Mesodermal cell (in vitro differentiated cells): ENCODE data around the gene LRRC75B.

Experiments
- H3K27ac ChIP-seq: 2 replicates; pipeline ENCODE4 v1.7.0; 2013; ENCODE audit warnings: mild to moderate bottlenecking, low read depth, low read length, moderate library complexity; ENCODE audit not compliant: severe bottlenecking
- H3K36me3 ChIP-seq: 2 replicates; pipeline ENCODE4 v1.7.1; 2013; ENCODE audit warnings: mild to moderate bottlenecking, low read length, moderate library complexity; ENCODE audit not compliant: control insufficient read depth, insufficient read depth
- H3K4me1 ChIP-seq: one replicate; pipeline ENCODE4 v1.7.1; 2013; ENCODE audit warnings: mild to moderate bottlenecking, low read length; ENCODE audit not compliant: insufficient read depth, control insufficient read depth, poor library complexity, severe bottlenecking
- H3K4me3 ChIP-seq: 2 replicates; pipeline ENCODE4 v1.7.0; 2013; ENCODE audit warnings: low read length, control low read depth, mild to moderate bottlenecking; ENCODE audit not compliant: insufficient read depth, poor library complexity, severe bottlenecking; ENCODE audit errors: extremely low read depth
- H3K9me3 ChIP-seq: 2 replicates; pipeline ENCODE4 v1.7.1; 2013; ENCODE audit warnings: mild to moderate bottlenecking, low read length, moderate library complexity; ENCODE audit not compliant: control insufficient read depth
- whole genome bisulfite sequencing, 2 experiments: methylation state at CpG; one replicate each; pipeline ENCODE4 v1.1.5; 2013; ENCODE audit warnings: missing lambda C conversion rate in 2 of 2; ENCODE audit not compliant: insufficient coverage in 2 of 2; 5-methylcytosine and 5-hydroxymethylcytosine counted together

LRRC75B gene

DNA sequence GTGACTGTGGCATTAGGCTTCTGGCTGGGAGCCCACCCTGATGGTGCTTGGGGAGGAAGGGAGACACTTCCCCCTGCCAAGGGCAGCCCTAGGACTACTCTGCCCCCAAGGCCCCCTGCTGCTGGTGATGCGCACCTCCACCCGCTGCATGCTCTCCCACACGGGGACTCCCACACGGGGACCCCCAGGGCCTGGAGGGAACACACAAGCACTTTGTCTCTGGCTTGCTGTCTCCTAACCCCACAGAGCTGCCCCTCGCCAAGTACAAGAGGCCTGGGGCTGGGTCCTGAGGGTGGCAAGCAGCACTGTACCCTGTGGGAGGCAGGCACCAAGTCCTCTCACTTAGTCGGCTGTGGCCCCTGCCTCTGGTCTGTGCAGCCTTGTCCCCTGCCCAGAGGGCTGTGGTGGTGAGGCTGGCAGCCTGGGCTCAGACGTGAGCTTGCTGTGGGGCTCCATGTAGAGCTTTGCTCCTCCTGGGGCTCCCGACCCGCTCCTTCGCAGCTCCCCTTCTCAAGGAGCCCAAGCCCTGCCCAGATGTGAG lies 7.9 kb downstream of the LRRC75B start:
- Histone ChIP-seq H3K9me3 (no peaks in the 10 kb centered on the region), H3K36me3 (peaks cover 34% of the 10 kb centered on the region), H3K27ac (no peak overlapping the region), H3K4me3 (no peak overlapping the region), H3K4me1 (no peaks in the 10 kb centered on the region)
- 88 to 89% methylated on average over 5 to 10 of the region's 10 CpGs for WGBS, 2 experiments

- Histone ChIP-seq H3K9me3 (no peaks in the 10 kb centered on the region), H3K27ac (no peak overlapping the region), H3K4me1 (no peaks in the 10 kb centered on the region), H3K4me3 (no peak overlapping the region), H3K36me3 (peaks cover 33% of the 10 kb centered on the region)
- WGBS, 2 experiments = 89 to 96% methylated on average over 1 to 4 of the region's 5 CpGs
Measured at GRCh38 chr22:24584166-24584790, 8.6 kb downstream of the LRRC75B start.

- H3K27ac ChIP-seq = no peak overlapping the region
- H3K9me3 ChIP-seq = no peaks in the 10 kb centered on the region
- 85 to 87% methylated on average over 16 of the region's 19 CpGs for WGBS, 2 experiments
- H3K36me3 ChIP-seq = peaks cover 25% of the 10 kb centered on the region
- H3K4me1 ChIP-seq = peaks cover 4% of the 10 kb centered on the region
- no peak overlapping the region for H3K4me3 ChIP-seq
Measured at GRCh38 chr22:24583221-24584165, 9.4 kb downstream of the LRRC75B start.

DNA sequence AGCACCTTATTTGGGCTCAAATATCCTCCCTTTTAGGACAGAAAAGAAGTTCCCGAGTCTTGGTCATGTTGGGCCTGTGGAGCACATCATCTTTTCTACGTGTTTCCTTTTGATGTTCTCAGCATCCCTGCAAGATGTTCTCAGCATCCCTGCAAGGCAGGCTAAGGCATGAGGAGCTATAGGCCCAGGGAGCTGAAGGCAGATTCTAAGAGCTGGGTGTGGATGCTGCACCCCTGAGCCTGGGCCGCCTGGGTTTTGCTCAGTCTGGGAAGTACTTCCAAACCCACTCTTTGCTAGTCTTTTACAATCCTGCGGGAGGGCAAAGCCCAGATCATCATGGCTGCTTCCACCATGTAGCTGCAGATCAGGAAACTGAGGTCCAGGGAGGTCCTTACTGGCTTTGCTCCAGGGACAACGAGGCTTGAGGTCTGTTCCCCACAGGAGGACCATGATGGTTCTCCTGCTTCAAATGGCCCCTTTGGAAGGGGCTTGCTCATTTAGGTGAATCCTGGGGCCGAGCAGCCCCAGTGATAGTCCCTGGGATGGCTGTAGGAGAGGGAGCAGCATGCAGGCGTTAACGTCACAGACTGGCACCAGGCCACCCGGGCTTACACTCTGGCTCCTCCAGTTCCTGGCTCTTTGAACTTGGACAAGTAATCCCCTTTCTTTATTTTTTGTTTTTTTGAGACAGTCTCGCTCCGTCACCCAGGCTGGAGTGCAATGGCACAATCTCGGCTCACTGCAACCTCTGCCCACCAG lies 10.6 kb downstream of the LRRC75B start:
- peaks cover 20% of the 10 kb centered on the region for H3K36me3 ChIP-seq
- H3K9me3 ChIP-seq = no peaks in the 10 kb centered on the region
- 95 to 99% methylated on average over 11 to 12 of the region's 12 CpGs for WGBS, 2 experiments
- peaks cover 7% of the 10 kb centered on the region for H3K4me1 ChIP-seq
- no peak overlapping the region for H3K4me3 ChIP-seq
- H3K27ac ChIP-seq = no peak overlapping the region

DNA sequence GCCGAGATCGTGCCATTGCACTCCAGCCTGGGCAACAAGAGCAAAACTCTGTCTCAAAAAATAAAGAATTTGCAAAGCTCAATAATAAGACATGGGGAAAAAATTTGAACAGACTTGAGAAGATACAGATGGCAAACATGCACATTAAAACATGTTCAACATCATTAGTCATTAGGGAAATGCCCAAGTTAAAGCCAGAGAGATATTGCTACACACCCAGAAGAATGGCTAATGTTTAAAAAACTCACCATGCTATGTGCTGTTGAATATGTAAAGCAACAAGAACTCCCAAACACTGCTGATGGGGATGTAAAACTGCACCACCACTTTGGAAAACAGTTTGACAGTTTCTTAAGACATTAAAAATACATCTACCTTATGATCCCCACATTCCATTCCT lies 12.6 kb downstream of the LRRC75B start:
- H3K9me3 ChIP-seq = no peaks in the 10 kb centered on the region
- peaks cover 7% of the 10 kb centered on the region for H3K4me1 ChIP-seq
- 90 to 100% methylated on average over 2 of the region's 2 CpGs for WGBS, 2 experiments
- H3K4me3 ChIP-seq = no peak overlapping the region
- H3K27ac ChIP-seq = no peak overlapping the region
- H3K36me3 ChIP-seq = peaks cover 20% of the 10 kb centered on the region

- no peaks in the 10 kb centered on the region for H3K9me3 ChIP-seq
- no peak overlapping the region for H3K4me3 ChIP-seq
- WGBS, 2 experiments = no CpG with 5 or more reads among the region's 1 CpG
- H3K36me3 ChIP-seq = peaks cover 30% of the 10 kb centered on the region
- H3K4me1 ChIP-seq = peaks cover 7% of the 10 kb centered on the region
- no peak overlapping the region for H3K27ac ChIP-seq
Measured at GRCh38 chr22:24579258-24579601, 13.6 kb downstream of the LRRC75B start.

DNA sequence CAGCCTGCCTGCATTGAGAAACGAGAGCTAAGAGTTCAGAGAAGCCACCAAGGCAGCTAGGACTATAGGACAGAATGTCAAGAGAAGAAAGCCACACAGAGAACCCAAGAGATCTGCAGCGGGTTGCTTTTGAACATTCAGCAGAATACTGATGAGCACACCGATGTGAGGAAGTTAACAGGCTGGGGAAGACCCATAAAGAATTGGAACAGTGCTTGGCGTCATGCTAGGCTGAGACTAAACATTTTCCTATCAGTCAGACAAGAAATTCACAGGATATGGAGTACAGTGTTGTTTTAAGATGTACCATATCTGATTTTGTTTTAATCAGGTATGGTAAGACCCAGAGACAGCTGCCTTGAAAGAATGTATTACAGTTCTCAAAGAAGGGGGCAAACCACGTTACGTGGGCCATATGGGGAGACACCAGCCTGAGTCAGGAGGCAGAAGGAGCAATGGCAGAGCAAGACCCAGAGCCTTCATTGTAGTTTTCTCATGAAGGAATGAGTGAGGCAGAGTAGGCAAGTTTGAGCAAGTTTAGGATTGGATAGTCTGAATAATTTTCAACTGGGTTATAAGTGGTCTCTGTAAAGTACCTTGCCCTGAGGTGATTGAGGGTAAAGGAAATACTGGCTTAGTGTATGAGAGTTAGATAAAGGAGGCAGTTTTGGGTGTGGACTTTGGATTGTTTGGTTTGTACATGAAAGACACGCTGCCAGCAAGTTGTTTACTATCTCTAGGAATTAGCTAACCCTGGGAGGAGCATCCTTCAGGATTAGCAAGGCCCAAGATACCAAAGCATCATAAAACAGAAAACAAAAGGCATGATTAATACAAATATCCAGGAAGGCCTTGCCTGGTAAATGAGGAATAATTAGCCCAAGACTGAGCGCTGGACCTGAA lies 14.3 kb downstream of the LRRC75B start:
- H3K36me3 ChIP-seq = peaks cover 35% of the 10 kb centered on the region
- no peaks in the 10 kb centered on the region for H3K9me3 ChIP-seq
- WGBS, 2 experiments = 87 to 92% methylated on average over 6 to 7 of the region's 8 CpGs
- peaks cover 7% of the 10 kb centered on the region for H3K4me1 ChIP-seq
- peak overlapping the region; percentile 41 for H3K27ac ChIP-seq
- no peak overlapping the region for H3K4me3 ChIP-seq

DNA sequence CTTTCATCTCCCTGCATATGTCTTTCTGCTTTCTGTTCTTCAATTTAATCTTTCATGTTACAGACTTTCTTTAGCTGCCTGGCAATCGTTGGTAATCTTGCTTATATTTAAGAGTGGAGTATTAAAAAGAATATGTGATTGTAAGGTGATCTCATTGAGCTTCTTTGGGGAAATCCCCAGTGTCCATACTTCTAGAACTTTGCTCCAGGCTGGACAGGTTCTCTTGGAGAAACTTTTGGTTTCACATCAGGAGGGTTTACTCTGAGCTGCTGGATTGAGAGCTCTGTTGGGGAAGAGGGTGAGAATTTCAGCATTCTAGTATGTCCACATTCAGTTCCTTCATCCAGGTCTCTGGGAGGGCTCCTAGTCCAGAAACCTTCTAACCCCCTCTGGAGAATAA lies 16.1 kb downstream of the LRRC75B start:
- WGBS, 2 experiments = no CpG with 5 or more reads among the region's 1 CpG
- H3K27ac ChIP-seq = no peak overlapping the region

GRCh38 chr22:24571266-24571665 lies 21.6 kb downstream of the LRRC75B start:
- Histone ChIP-seq H3K4me3 (no peak overlapping the region), H3K4me1 (no peaks in the 10 kb centered on the region), H3K36me3 (peaks cover 88% of the 10 kb centered on the region), H3K27ac (no peak overlapping the region), H3K9me3 (no peaks in the 10 kb centered on the region)
- WGBS, 2 experiments = 96 to 97% methylated on average over 6 to 7 of the region's 7 CpGs

More for the DNA sequence above, 16.1 kb downstream of the LRRC75B start:
- Histone ChIP-seq H3K9me3 (no peaks in the 10 kb centered on the region), H3K4me1 (peaks cover 7% of the 10 kb centered on the region), H3K4me3 (no peak overlapping the region), H3K36me3 (peaks cover 54% of the 10 kb centered on the region)

GRCh38 chr22:24567668-24568067 lies 25.2 kb downstream of the LRRC75B start:
- 97% methylated on average over 9 to 10 of the region's 10 CpGs for WGBS, 2 experiments
- H3K36me3 ChIP-seq = peaks cover 94% of the 10 kb centered on the region
- H3K9me3 ChIP-seq = no peaks in the 10 kb centered on the region

More at GRCh38 chr22:24567668-24568067, 25.2 kb downstream of the LRRC75B start:
- no peaks in the 10 kb centered on the region for H3K4me1 ChIP-seq
- no peak overlapping the region for H3K4me3 ChIP-seq
- H3K27ac ChIP-seq = no peak overlapping the region
